ENCODE measurements around the gene PCMT1.
"Not testable (repeated sequence)": the region's sequence is repeated elsewhere in the genome, so short reads cannot be mapped to it uniquely, and the experiment has no call there.

Gene PCMT1

GRCh38 chr6:149846321-149846720 lies 96.8 kb downstream of the PCMT1 start:
- H3K4me2 ChIP-seq (ENCODE audit: low read length): peak overlapping the region; percentile 5
- H3K27me3 ChIP-seq (ENCODE audit: control insufficient read depth, insufficient read depth, low read length): no peaks in the 10 kb centered on the region
- no peaks in the 10 kb centered on the region for H3K9me3 ChIP-seq (ENCODE audit: control insufficient read depth, low read length)
- H3K9ac ChIP-seq: no peak overlapping the region
- no peak overlapping the region for H3K4me3 ChIP-seq (ENCODE audit: low read depth, low read length)
- peaks cover 20% of the 10 kb centered on the region for H3K79me2 ChIP-seq
- no peak overlapping the region for H2AFZ ChIP-seq
- H3K36me3 ChIP-seq (ENCODE audit: control insufficient read depth, insufficient read depth, low read length): no peaks in the 10 kb centered on the region
- no peak for TF ChIP-seq CTCF (IDR thresholded peaks at IDR 0.05)
- peaks cover 31% of the 10 kb centered on the region for H3K4me1 ChIP-seq
- H3K27ac ChIP-seq: peak overlapping the region; percentile 58

- Histone ChIP-seq H3K27me3 (ENCODE audit: control insufficient read depth, insufficient read depth, low read length) (no peaks in the 10 kb centered on the region), H3K4me1 (peaks cover 36% of the 10 kb centered on the region), H3K9me3 (ENCODE audit: control insufficient read depth, low read length) (no peaks in the 10 kb centered on the region), H3K36me3 (ENCODE audit: control insufficient read depth, insufficient read depth, low read length) (no peaks in the 10 kb centered on the region), H3K4me3 (ENCODE audit: low read depth, low read length) (no peak overlapping the region), H3K4me2 (ENCODE audit: low read length) (no peak overlapping the region), H2AFZ (no peak overlapping the region), H3K9ac (no peak overlapping the region), H3K79me2 (peaks cover 25% of the 10 kb centered on the region), H3K27ac (peak overlapping the region; percentile 60)
- no peak for TF ChIP-seq CTCF (IDR thresholded peaks at IDR 0.05)
Measured at GRCh38 chr6:149847939-149848267, 98.4 kb downstream of the PCMT1 start.

GRCh38 chr6:149848343-149848742 lies 98.8 kb downstream of the PCMT1 start:
- peaks cover 21% of the 10 kb centered on the region for H3K79me2 ChIP-seq
- peaks cover 36% of the 10 kb centered on the region for H3K4me1 ChIP-seq
- not testable (repeated sequence) for H3K4me2 ChIP-seq (ENCODE audit: low read length); H3K27me3 ChIP-seq (ENCODE audit: control insufficient read depth, insufficient read depth, low read length); H3K9me3 ChIP-seq (ENCODE audit: control insufficient read depth, low read length); H3K4me3 ChIP-seq (ENCODE audit: low read depth, low read length); H3K9ac ChIP-seq; H3K36me3 ChIP-seq (ENCODE audit: control insufficient read depth, insufficient read depth, low read length); H2AFZ ChIP-seq
- H3K27ac ChIP-seq: peak overlapping the region; percentile 60

GRCh38 chr6:149851461-149852110 lies 102.0 kb downstream of the PCMT1 start:
- Histone ChIP-seq H3K36me3 (ENCODE audit: control insufficient read depth, insufficient read depth, low read length) (no peaks in the 10 kb centered on the region), H3K4me2 (ENCODE audit: low read length) (no peak overlapping the region), H2AFZ (no peak overlapping the region), H3K9me3 (ENCODE audit: control insufficient read depth, low read length) (no peaks in the 10 kb centered on the region), H3K27me3 (ENCODE audit: control insufficient read depth, insufficient read depth, low read length) (no peaks in the 10 kb centered on the region), H3K4me3 (ENCODE audit: low read depth, low read length) (no peak overlapping the region), H3K9ac (no peak overlapping the region), H3K4me1 (peaks cover 34% of the 10 kb centered on the region), H3K79me2 (peaks cover 29% of the 10 kb centered on the region), H3K27ac (no peak overlapping the region)
- TF ChIP-seq CTCF (IDR thresholded peaks at IDR 0.05): no peak

GRCh38 chr6:149852180-149852579 lies 102.6 kb downstream of the PCMT1 start:
- no peak overlapping the region for H3K4me2 ChIP-seq (ENCODE audit: low read length)

More at GRCh38 chr6:149852180-149852579, 102.6 kb downstream of the PCMT1 start:
- Histone ChIP-seq H3K9me3 (ENCODE audit: control insufficient read depth, low read length) (no peaks in the 10 kb centered on the region), H3K4me3 (ENCODE audit: low read depth, low read length) (no peak overlapping the region), H3K36me3 (ENCODE audit: control insufficient read depth, insufficient read depth, low read length) (no peaks in the 10 kb centered on the region), H2AFZ (no peak overlapping the region), H3K9ac (no peak overlapping the region), H3K27ac (peak overlapping the region; percentile 4), H3K4me1 (peaks cover 36% of the 10 kb centered on the region), H3K79me2 (peaks cover 35% of the 10 kb centered on the region), H3K27me3 (ENCODE audit: control insufficient read depth, insufficient read depth, low read length) (no peaks in the 10 kb centered on the region)
- no peak for TF ChIP-seq CTCF (IDR thresholded peaks at IDR 0.05)

Measured in parathyroid adenoma (tissue), 2 donors.